GM10248 (cell line): ENCODE results near the gene VAV2.

Experiments
- CTCF ChIA-PET: fragments of 300-600 bp; sonication (Branson Sonifier 250); formaldehyde crosslinking; extraction: SDS; loops from one replicate; lab custom pipeline; 2021; ENCODE audit warnings: antibody characterized with exemption; lab: Yijun Ruan, JAX
- POLR2A ChIA-PET: fragments of 350-650 bp; sonication (Branson Sonifier 250); formaldehyde crosslinking; extraction: SDS; loops from one replicate; lab custom pipeline; 2020; ENCODE audit warnings: antibody characterized with exemption; lab: Yijun Ruan, JAX
- DNase-seq: peaks from one replicate; pipeline ENCODE4 v3.0.0; 2012; ENCODE audit errors: extremely low spot score
- CTCF ChIP-seq: IDR thresholded peaks from 2 replicates; pipeline ENCODE4 v1.5.1; 2012; ENCODE audit warnings: mild to moderate bottlenecking, low read depth; ENCODE audit errors: extremely low read depth, missing control alignments, control extremely low read depth

The VAV2 gene

GRCh38 chr9:133823189-133824105, 168.7 kb downstream of the VAV2 start:
- peak; percentile 71 for DNase-seq
- no peak for TF ChIP-seq CTCF
- ChIA-PET POLR2A (no interaction called here), CTCF (interaction anchor here (1.0 to 1.6 kb wide), 2 partner anchors 10 to 130 kb away, joined by 3 read pairs; no protein-coding TSS in a partner anchor)

GRCh38 chr9:133822430-133823065, 169.6 kb downstream of the VAV2 start:
- no peak for TF ChIP-seq CTCF
- peak; percentile 84 for DNase-seq
- ChIA-PET POLR2A (no interaction called here), CTCF (interaction anchor here (0.7 to 1.6 kb wide), 3 partner anchors 11 to 171 kb away, joined by 3 to 4 read pairs (median 3); no protein-coding TSS in a partner anchor)

DNA sequence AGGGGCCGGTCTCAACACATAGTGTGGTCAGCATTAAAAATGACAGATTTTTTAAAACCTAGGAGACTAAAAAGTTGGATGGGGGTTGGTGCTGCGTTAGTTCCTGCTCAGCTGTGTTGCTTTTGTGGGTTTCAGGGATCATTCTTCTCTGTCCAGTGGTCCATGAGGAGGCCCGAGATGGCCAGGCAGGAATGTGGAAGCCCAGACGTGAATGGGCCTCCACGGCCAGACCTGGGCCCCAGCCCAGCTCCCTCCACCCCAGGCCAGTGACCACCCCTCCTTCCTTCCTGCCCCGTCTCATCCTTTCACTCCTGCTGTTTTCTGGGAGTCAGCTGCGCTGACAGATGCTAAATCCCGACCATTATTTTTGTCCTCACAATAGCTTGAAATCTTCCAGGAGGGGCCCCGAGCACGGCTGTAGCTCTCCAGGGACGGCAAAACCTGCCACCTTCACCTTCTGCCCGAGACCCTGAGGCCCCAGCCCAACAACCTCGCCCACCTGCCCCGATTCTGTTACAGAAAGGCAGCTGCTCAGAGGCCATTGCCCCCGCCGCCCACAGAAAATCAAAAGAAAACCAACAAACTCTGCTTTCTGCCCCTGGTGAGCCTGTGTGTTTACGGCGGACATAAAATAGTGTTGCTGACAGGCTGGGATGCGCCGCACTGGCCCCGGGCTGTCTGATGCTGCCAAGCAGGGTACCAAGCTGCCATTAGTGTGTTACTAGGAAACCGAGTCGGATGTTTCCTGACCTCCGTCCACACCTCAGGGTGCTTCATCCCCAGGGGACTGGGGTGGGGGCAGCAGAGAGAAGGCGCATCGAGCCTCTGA, 170.3 kb downstream of the VAV2 start:
- TF ChIP-seq CTCF, result no peak
- DNase-seq, result peak; percentile 57
- POLR2A ChIA-PET, result no interaction called here
- CTCF ChIA-PET, result interaction anchor here (0.8 to 1.4 kb wide), 2 partner anchors 29 to 172 kb away, joined by 3 to 4 read pairs; no protein-coding TSS in a partner anchor

DNA sequence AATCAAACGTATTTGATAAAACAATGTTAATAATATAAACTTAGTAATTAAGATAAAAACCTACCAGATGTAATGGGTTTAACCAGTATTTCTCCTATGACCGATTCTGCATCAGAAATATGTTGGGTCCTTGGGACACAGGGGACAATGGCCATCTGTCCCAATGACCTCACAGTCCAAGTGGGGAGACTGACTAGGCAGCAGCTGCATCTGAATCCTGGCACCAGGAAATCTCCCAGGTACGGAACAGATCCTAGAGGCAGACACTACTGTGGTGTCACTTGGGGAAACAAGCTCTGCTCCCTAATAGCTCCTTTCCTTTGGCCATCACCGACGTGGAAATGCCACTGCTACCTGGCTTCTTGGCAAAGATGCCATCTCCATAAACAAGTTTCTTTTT, 172.2 kb downstream of the VAV2 start:
- no peak for TF ChIP-seq CTCF
- POLR2A ChIA-PET, result no interaction called here
- CTCF ChIA-PET, result no interaction called here

DNA sequence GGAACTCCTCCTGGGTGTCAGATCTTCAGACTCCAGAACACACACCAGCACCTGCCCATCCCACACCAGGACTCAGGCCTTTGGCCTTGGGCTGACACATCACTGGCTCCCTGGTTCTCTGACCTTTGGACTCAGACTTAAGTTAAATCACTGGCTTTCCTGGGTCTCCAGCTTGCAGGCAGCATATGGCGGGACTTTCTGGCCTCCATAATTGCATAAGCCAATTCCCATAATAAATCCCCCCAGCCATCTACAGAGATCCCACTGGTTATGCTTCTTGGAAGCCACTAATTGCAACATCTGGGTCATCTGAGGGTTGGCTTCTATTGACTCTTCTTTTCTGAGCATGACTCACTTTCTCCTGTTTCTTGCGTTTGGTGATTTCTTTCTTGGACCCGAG, 173.7 kb downstream of the VAV2 start:
- no peak for DNase-seq
- ChIA-PET POLR2A (no interaction called here), CTCF (no interaction called here)

More for the DNA sequence above, 172.2 kb downstream of the VAV2 start:
- no peak for DNase-seq

More for the DNA sequence above, 173.7 kb downstream of the VAV2 start:
- no peak for TF ChIP-seq CTCF
